GM19324 (cell line): Measurements from ENCODE around the gene ZDHHC11B.
"Not testable (repeated sequence)": the region's sequence is repeated elsewhere in the genome, so short reads cannot be mapped to it uniquely, and the experiment has no call there.

Experiments used
- ATAC-seq: cut with Tn5 transposase; IDR thresholded peaks from one replicate; pipeline ENCODE4 v1.9.1; 2021; ENCODE audit warnings: mild to moderate bottlenecking, moderate library complexity; ENCODE audit not compliant: unreplicated experiment, low FRiP score

The ZDHHC11B gene

DNA sequence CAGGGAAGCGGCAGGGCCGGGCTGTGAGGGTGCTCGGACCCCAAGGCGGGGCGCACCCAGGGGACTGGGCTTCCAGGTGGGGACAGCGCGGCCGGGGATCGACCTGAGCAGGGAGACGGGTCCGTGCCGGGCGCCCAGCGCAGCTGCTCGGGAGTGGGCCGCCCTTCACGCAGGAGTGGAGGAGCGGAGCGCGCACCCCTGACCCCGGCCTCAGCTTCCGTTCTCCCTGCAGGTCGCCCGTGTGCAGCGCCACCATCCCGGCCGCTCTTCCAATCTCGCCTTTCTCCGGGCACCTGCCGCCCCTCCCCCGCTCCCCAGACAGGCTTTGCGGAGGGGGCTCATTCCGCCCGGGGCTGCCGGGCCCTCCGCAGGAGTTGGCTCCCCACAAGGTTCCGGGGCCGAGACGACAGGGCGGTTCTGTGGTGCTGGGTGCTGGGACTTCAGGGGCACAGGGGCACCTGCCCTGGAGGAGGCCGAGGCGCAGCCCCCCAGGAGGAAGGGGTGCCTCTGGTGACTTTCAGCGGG lies 714 bp upstream of the ZDHHC11B start:
- ATAC-seq, result peak; percentile 10

- ATAC-seq, result not testable (repeated sequence)
These were observed 575 bp downstream of the ZDHHC11B start for GRCh38 chr5:783881-784427.

- ATAC-seq, result not testable (repeated sequence)
These were observed 1.3 kb downstream of the ZDHHC11B start for GRCh38 chr5:783049-783802.

DNA sequence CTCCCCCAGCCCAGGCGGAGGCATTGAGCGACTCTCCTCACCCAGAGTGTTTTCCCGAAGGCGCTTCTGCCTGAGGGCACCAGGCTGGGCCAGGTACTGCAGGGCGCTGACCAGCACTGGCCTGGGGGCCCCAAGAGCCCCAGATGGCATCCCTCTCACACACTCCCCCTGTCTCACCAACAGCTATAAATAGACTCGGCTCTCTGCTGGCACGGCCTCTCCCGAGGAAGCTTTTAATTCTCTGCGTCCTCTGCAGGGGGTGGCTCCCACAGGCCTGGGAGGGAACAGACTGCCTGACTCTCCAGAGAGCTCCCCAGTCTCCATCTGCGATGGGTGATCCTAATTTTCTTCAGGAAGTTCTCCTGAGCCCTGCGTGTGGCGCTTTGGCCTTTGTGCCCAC lies 2.2 kb downstream of the ZDHHC11B start:
- ATAC-seq, result not testable (repeated sequence)

DNA sequence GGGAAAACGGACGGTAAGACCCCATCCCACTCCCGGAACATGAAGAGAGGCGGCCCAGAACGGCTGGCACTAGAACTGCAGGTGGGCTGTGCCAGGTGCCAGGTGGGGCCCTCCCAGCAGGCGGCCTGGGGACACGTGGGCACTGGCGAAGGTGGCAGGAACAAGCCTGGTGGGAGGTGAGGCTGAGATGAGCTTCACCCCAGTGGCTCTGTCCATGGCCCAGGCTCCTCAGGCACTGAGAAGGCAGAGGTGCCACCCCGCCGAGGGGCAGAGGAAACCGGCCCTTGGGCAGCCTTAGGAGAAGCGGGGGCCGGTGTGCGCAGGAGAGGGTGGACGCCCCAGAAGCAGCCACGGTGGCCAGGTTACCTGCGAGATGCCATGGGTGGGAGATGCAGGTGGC lies 4.0 kb downstream of the ZDHHC11B start:
- not testable (repeated sequence) for ATAC-seq

DNA sequence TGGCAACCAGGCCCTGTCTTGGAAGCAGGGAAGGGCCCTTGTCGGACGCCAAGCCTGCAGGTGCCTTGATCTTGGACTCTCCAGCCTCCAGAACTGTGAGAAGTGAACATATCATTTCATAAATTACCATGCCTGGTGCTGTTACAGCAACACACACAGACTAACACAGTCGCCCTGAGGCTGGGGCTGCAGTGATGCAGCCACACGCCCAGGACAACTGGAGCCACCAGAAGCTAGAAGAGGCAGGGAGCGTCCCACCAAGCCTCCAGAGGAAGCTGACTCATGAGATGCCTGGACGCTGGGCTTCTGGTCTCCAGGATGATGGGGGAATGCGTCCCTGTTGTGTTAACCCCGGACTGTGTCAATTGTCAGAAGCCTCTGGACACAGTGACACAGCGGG lies 5.6 kb downstream of the ZDHHC11B start:
- ATAC-seq, result not testable (repeated sequence)

DNA sequence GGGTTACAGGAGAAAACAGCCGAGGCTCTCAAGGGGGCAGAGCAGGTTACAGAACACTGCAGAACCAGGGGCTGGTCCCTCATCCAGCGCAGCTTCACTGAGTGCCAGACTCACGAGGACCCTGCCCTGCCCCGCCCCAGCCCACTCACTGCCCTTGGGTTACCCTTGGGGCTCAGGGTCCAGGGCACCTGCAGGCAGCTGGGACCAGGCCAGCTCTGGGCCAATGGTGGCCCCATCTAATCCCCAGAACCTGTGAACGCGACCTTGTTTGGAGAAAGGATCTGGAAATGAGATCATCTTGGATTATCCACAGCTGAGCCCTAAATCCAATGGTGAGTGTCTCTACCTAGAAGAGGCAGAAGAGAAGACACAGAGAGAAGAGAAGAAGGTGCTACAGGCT lies 6.1 kb downstream of the ZDHHC11B start:
- ATAC-seq, result not testable (repeated sequence)

GRCh38 chr5:777756-778161 lies 6.8 kb downstream of the ZDHHC11B start:
- no peak for ATAC-seq

GRCh38 chr5:776862-777711 lies 7.4 kb downstream of the ZDHHC11B start:
- no peak for ATAC-seq

DNA sequence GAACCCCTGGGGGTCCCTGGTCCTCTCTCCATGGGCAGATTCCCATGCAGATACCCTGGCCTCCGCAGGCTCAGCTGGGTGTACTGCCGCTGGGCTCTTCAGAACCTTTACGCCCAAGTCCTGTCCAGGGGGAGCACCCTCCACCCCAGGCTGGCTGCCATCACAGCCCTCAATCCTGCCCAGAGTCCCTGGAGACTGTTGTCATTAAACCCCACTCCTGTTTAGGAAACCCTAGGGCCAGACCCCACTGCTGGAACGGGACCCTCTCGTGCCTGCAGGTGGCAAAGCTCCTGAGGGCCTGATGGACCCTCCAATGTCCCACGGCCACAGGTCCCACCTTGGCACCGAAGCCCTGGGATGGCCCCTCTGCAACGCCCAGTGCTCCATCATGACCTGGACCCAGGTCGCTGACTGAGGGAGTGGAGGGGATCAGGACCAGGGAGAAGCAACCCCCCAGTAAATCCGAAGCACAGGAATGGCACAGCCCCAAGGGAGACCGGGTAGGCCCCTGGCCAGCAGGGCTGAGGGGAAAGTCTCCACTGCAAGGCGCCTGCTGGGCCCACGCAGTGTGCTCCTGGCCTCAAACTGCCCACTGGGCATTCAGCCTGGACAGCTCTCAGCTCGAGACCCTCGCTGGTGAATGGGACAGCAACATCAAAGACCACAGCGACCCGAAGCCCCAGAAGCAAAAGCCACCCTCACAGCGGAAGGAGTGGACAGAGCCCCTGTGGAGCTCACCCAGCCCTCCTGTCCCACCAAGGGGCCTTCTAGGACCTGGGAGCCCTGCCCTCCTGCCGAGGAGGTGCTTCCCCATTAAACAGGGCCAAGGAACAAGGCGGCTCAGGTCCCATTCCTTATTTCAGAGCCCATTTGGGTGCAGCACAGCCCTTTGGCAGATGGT lies 8.3 kb downstream of the ZDHHC11B start:
- ATAC-seq, result no peak

DNA sequence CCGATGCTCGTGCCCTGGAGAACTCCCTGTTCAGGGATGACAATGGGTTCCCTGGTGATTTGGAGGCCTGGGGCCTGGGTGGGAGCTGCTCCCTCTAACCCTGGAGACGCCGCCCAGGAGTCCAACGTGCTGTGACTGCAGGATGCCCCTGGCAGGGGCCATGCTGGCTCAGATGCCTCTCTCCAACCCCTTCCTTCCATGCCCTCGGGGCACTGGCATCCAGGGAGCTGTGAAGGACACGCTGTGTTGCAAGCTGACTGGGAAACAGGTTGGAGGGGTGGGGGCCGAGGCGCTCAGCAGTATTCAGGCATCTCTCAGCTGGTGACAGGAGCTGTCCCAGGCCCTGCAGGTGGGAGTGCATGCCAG lies 9.0 kb downstream of the ZDHHC11B start:
- ATAC-seq, result not testable (repeated sequence)

DNA sequence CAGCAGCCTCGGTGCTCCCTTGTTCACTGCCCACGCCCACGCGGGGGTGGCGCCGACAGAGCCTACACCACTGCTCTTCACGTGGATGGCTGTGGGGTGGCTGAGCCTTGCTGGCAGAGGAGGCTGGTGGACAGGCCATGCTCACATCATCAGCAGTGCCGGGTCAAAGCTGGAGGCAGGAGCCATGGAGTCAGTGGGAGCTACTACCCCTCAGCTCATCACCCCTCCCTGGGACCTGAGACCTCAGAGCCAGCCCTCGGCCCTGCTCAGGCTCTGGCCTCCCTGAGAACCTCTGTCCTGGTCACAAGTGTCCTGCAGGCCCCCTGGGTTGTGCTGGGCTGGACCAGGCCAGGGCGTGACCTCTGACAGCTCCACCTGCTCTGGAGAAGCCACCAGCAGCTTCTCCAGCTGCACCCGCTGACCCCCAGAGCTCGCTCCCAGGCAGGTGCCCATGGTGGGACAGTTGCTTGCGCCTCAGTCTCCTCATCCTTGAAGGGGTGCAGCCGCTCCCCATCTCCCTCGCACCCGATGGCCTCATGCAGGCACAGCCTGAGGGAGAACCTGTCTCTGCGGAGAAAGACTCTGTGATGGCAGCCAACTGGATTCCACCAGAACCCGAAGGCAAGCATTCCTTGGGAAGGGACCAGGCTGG lies 9.5 kb downstream of the ZDHHC11B start:
- ATAC-seq, result not testable (repeated sequence)

DNA sequence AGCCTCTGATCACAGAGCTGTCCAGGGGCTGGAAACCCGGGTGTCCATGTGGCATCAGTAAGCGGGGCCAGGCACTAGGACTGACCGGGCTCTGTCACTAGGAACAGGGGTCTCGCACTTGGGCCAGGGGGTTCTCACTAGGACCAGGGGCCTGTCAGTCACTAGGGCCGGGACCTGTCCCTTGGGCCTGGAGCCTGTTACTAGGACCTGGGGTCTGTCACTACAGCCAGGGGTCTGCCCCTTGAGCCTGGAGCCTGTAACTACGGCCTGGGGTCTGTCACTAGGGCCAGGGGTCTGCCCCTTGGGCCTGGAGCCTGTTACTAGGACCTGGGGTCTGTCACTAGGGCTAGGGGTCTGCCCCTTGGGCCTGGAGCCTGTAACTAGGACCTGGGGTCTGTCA lies 10.2 kb downstream of the ZDHHC11B start:
- ATAC-seq, result not testable (repeated sequence)

- no peak for ATAC-seq
These were observed 10.8 kb downstream of the ZDHHC11B start for GRCh38 chr5:773517-774264.

DNA sequence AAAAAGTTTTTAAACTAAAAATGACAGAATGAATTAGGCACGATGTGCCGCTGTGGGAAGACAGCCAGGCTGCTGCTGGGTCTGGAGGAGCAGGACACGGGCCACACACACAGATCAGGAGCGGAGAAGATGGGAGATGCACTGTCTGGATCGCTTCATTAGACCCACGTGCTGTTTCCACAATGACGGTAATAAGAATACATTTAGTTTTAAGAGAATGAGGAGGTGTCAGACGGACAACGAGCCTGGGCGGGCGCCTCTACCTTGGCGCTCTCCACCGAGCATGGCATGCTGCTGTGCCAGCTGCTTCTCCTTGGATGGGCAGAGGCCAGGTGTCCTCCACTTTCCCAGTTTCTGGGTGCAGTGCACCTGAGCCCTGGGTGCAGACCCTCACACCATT lies 11.6 kb downstream of the ZDHHC11B start:
- not testable (repeated sequence) for ATAC-seq

DNA sequence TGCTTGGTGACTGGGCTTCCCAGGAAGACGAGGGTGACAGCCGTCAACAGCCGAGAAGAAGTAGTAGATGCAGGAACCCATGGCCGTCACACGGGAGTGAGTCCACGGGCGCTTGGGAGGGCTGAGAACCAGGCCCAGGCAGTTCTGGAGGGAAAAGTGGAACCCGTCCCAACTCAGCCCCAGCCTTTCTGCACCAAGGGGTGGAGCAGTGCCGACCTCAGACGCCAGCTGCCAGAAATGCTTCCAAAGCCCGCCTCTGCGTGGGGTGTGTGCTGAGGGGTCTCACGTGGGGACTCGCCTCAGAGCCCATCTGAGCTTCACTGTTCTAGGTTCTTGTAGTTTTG lies 12.0 kb downstream of the ZDHHC11B start:
- ATAC-seq, result not testable (repeated sequence)

- not testable (repeated sequence) for ATAC-seq
These were observed 12.5 kb downstream of the ZDHHC11B start for GRCh38 chr5:771841-772546.

- ATAC-seq, result not testable (repeated sequence)
These were observed 13.3 kb downstream of the ZDHHC11B start for GRCh38 chr5:771087-771781.
